Measurements from ENCODE around the gene LRRC56. TPM values are rescaled to one million over a fixed set of nuclear protein-coding genes. Genes with fewer than 3 reads are reported as not detected.

The LRRC56 gene
- polyA plus RNA-seq, 1 donor = 2.4 TPM

- Histone ChIP-seq H3K27ac (ENCODE audit: low read length) (no peak overlapping the region), H3K4me3 (ENCODE audit: low read length) (no peak overlapping the region), H3K36me3 (ENCODE audit: control insufficient read depth, insufficient read depth, low read length) (peaks cover 68% of the 10 kb centered on the region), H3K27me3 (ENCODE audit: control insufficient read depth, insufficient read depth, low read length) (no peaks in the 10 kb centered on the region), H3K4me1 (ENCODE audit: control insufficient read depth, insufficient read depth, low read length) (no peaks in the 10 kb centered on the region), H3K9me3 (ENCODE audit: control insufficient read depth, low read depth, low read length) (peaks cover under 1% of the 10 kb centered on the region)
- no peak for DNase-seq
- no CpG with 5 or more reads among the region's 32 CpGs for WGBS (ENCODE audit: insufficient coverage, low lambda C conversion rate)
These were observed 44.7 kb upstream of the LRRC56 start for GRCh38 chr11:492427-493226.

- no peaks in the 10 kb centered on the region for H3K4me1 ChIP-seq (ENCODE audit: control insufficient read depth, insufficient read depth, low read length)
- H3K27me3 ChIP-seq (ENCODE audit: control insufficient read depth, insufficient read depth, low read length) = no peaks in the 10 kb centered on the region
- peaks cover 4% of the 10 kb centered on the region for H3K9me3 ChIP-seq (ENCODE audit: control insufficient read depth, low read depth, low read length)
- WGBS (ENCODE audit: insufficient coverage, low lambda C conversion rate) = no CpG with 5 or more reads among the region's 37 CpGs
- no peak overlapping the region for H3K4me3 ChIP-seq (ENCODE audit: low read length)
- H3K27ac ChIP-seq (ENCODE audit: low read length) = no peak overlapping the region
- DNase-seq = no peak
- H3K36me3 ChIP-seq (ENCODE audit: control insufficient read depth, insufficient read depth, low read length) = peaks cover 83% of the 10 kb centered on the region
These were observed 42.4 kb upstream of the LRRC56 start for GRCh38 chr11:494761-495536.

GRCh38 chr11:495537-495931, 41.8 kb upstream of the LRRC56 start:
- no CpG with 5 or more reads among the region's 10 CpGs for WGBS (ENCODE audit: insufficient coverage, low lambda C conversion rate)
- Histone ChIP-seq H3K4me3 (ENCODE audit: low read length) (no peak overlapping the region), H3K27me3 (ENCODE audit: control insufficient read depth, insufficient read depth, low read length) (no peaks in the 10 kb centered on the region), H3K9me3 (ENCODE audit: control insufficient read depth, low read depth, low read length) (peaks cover 4% of the 10 kb centered on the region), H3K27ac (ENCODE audit: low read length) (no peak overlapping the region), H3K36me3 (ENCODE audit: control insufficient read depth, insufficient read depth, low read length) (peaks cover 83% of the 10 kb centered on the region), H3K4me1 (ENCODE audit: control insufficient read depth, insufficient read depth, low read length) (no peaks in the 10 kb centered on the region)
- DNase-seq = no peak

- no peaks in the 10 kb centered on the region for H3K4me1 ChIP-seq (ENCODE audit: control insufficient read depth, insufficient read depth, low read length)
- peaks cover 86% of the 10 kb centered on the region for H3K36me3 ChIP-seq (ENCODE audit: control insufficient read depth, insufficient read depth, low read length)
- no peaks in the 10 kb centered on the region for H3K27me3 ChIP-seq (ENCODE audit: control insufficient read depth, insufficient read depth, low read length)
- WGBS (ENCODE audit: insufficient coverage, low lambda C conversion rate) = 78% methylated on average over 3 of the region's 34 CpGs
- no peak for DNase-seq
- no peak overlapping the region for H3K27ac ChIP-seq (ENCODE audit: low read length)
- no peak overlapping the region for H3K4me3 ChIP-seq (ENCODE audit: low read length)
- H3K9me3 ChIP-seq (ENCODE audit: control insufficient read depth, low read depth, low read length) = peaks cover 4% of the 10 kb centered on the region
These were observed 40.3 kb upstream of the LRRC56 start for GRCh38 chr11:496834-497564.

- peaks cover 4% of the 10 kb centered on the region for H3K9me3 ChIP-seq (ENCODE audit: control insufficient read depth, low read depth, low read length)
- DNase-seq = no peak
- WGBS (ENCODE audit: insufficient coverage, low lambda C conversion rate) = 100% methylated on average over 2 of the region's 31 CpGs
- H3K27ac ChIP-seq (ENCODE audit: low read length) = no peak overlapping the region
- H3K4me1 ChIP-seq (ENCODE audit: control insufficient read depth, insufficient read depth, low read length) = no peaks in the 10 kb centered on the region
- peaks cover 88% of the 10 kb centered on the region for H3K36me3 ChIP-seq (ENCODE audit: control insufficient read depth, insufficient read depth, low read length)
- no peak overlapping the region for H3K4me3 ChIP-seq (ENCODE audit: low read length)
- H3K27me3 ChIP-seq (ENCODE audit: control insufficient read depth, insufficient read depth, low read length) = no peaks in the 10 kb centered on the region
These were observed 39.6 kb upstream of the LRRC56 start for GRCh38 chr11:497565-498296.

GRCh38 chr11:498297-499181, 38.8 kb upstream of the LRRC56 start:
- H3K4me1 ChIP-seq (ENCODE audit: control insufficient read depth, insufficient read depth, low read length) = no peaks in the 10 kb centered on the region
- H3K27me3 ChIP-seq (ENCODE audit: control insufficient read depth, insufficient read depth, low read length) = no peaks in the 10 kb centered on the region
- WGBS (ENCODE audit: insufficient coverage, low lambda C conversion rate) = no CpG with 5 or more reads among the region's 39 CpGs
- no peak overlapping the region for H3K27ac ChIP-seq (ENCODE audit: low read length)
- DNase-seq = no peak
- H3K4me3 ChIP-seq (ENCODE audit: low read length) = no peak overlapping the region
- H3K36me3 ChIP-seq (ENCODE audit: control insufficient read depth, insufficient read depth, low read length) = peaks cover 83% of the 10 kb centered on the region
- peaks cover 4% of the 10 kb centered on the region for H3K9me3 ChIP-seq (ENCODE audit: control insufficient read depth, low read depth, low read length)

GRCh38 chr11:499201-500076, 37.9 kb upstream of the LRRC56 start:
- no peak overlapping the region for H3K27ac ChIP-seq (ENCODE audit: low read length)
- no CpG with 5 or more reads among the region's 24 CpGs for WGBS (ENCODE audit: insufficient coverage, low lambda C conversion rate)
- DNase-seq = no peak

GRCh38 chr11:501001-501682, 36.2 kb upstream of the LRRC56 start:
- Histone ChIP-seq H3K4me3 (ENCODE audit: low read length) (no peak overlapping the region), H3K36me3 (ENCODE audit: control insufficient read depth, insufficient read depth, low read length) (peaks cover 60% of the 10 kb centered on the region), H3K27me3 (ENCODE audit: control insufficient read depth, insufficient read depth, low read length) (no peaks in the 10 kb centered on the region), H3K27ac (ENCODE audit: low read length) (no peak overlapping the region), H3K9me3 (ENCODE audit: control insufficient read depth, low read depth, low read length) (peaks cover 4% of the 10 kb centered on the region), H3K4me1 (ENCODE audit: control insufficient read depth, insufficient read depth, low read length) (peaks cover 18% of the 10 kb centered on the region)
- DNase-seq = no peak
- WGBS (ENCODE audit: insufficient coverage, low lambda C conversion rate) = no CpG with 5 or more reads among the region's 24 CpGs

More at GRCh38 chr11:499201-500076, 37.9 kb upstream of the LRRC56 start:
- Histone ChIP-seq H3K4me3 (ENCODE audit: low read length) (no peak overlapping the region), H3K27me3 (ENCODE audit: control insufficient read depth, insufficient read depth, low read length) (no peaks in the 10 kb centered on the region), H3K36me3 (ENCODE audit: control insufficient read depth, insufficient read depth, low read length) (peaks cover 76% of the 10 kb centered on the region), H3K4me1 (ENCODE audit: control insufficient read depth, insufficient read depth, low read length) (peaks cover 6% of the 10 kb centered on the region), H3K9me3 (ENCODE audit: control insufficient read depth, low read depth, low read length) (peaks cover 4% of the 10 kb centered on the region)

All from large intestine (tissue), 3 donors.